ENCODE results near the gene COBL.

COBL gene

DNA sequence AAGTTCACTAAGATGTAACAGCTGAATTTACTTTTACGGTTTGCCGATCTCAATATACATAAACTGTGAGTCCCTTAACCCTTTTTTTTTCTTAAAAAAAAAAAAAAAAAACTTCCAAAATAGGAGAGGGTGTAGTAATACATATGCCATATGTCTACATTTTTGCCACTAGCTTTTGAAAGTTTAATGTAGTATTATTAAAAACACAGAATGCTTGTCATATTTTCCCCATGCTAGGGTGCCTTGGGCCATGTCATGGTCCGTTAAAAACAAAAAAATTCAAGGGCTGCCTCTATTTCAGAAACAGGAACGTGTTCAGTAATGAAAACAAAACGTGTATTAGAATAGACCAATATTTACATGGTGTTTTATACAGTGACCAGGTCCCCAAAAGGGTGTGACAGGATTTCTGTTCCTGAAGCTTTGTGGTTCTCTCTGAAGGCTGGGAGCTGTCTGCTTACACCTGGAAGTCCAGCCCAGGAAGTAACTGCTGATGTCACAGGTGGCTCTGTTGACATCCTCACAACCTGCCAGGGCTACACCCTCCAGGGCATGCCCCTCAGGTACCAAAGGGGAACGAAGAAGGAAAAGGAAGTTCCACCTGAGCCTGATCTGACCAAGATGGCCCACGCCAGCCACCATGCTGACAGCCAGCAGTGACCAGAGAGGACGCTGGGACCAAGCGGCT, 79.0 kb downstream of the COBL start:
- no peak overlapping the region for H3K4me3 ChIP-seq (ENCODE audit: low read length, poor library complexity, severe bottlenecking)
- no peak for TF ChIP-seq CTCF (conservative IDR thresholded peaks at IDR 0.05; ENCODE audit: low read length)
- TF ChIP-seq EZH2phosphoT487 (IDR thresholded peaks at IDR 0.05; ENCODE audit: borderline replicate concordance): no peak
- H3K36me3 ChIP-seq (ENCODE audit: insufficient read depth, low read length): no peaks in the 10 kb centered on the region
- H2AFZ ChIP-seq (ENCODE audit: low read length): no peak overlapping the region
- no peaks in the 10 kb centered on the region for H3F3A ChIP-seq (ENCODE audit: low read depth)
- no peak overlapping the region for H3K4me2 ChIP-seq (ENCODE audit: low read depth, low read length, poor library complexity, severe bottlenecking)
- H3K4me1 ChIP-seq (ENCODE audit: insufficient read depth, low read length, poor library complexity, severe bottlenecking): no peaks in the 10 kb centered on the region
- H3K9ac ChIP-seq (ENCODE audit: low read depth, low read length, poor library complexity, severe bottlenecking): no peak overlapping the region
- H3K27me3 ChIP-seq (ENCODE audit: insufficient read depth, low read length, poor library complexity, severe bottlenecking): no peaks in the 10 kb centered on the region
- no peaks in the 10 kb centered on the region for H3K9me2 ChIP-seq (replicated peaks; ENCODE audit: low read depth, low read length)
- no peaks in the 10 kb centered on the region for H4K20me1 ChIP-seq (ENCODE audit: insufficient read depth, low read length, poor library complexity, severe bottlenecking)
- no peaks in the 10 kb centered on the region for H3K9me3 ChIP-seq (ENCODE audit: insufficient read depth, low read depth, low read length)
- no peaks in the 10 kb centered on the region for H3K79me2 ChIP-seq (ENCODE audit: insufficient read depth, low read length)

DNA sequence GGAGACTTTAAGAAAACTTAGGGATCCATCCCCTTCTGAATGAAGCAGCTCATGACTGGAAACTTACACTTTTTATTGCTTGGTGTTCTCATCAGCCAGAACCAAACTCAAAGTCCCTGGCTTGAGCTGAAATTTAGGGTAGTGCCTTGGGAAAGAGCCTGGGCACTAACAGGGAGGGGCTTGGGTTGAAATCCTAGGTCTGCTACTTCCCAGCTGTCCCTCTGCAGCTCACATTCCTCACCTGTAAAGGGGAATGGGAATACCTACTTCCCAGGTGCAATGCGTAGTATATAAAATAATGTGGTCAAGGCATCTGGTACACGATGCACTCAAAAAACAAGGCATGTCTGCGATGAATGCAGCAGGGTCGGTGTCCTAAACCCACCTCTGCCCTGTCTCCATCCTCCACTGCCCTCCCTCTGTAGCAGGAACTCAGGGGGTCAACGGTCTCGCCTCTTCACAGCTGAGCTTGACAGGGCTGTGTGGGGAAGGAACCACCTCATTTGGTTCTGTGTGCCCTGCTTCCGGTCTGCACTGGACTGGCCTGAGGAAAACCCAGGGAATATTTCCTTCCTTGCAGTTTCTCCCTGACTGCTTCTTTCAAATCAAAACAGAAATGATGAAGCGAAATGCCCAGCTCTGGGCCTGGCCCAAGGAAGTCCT, 80.0 kb downstream of the COBL start:
- Histone ChIP-seq H3K36me3 (ENCODE audit: insufficient read depth, low read length) (no peaks in the 10 kb centered on the region), H3K4me3 (ENCODE audit: low read length, poor library complexity, severe bottlenecking) (no peak overlapping the region), H3F3A (ENCODE audit: low read depth) (no peaks in the 10 kb centered on the region), H3K9me3 (ENCODE audit: insufficient read depth, low read depth, low read length) (no peaks in the 10 kb centered on the region), H3K27me3 (ENCODE audit: insufficient read depth, low read length, poor library complexity, severe bottlenecking) (no peaks in the 10 kb centered on the region), H3K4me1 (ENCODE audit: insufficient read depth, low read length, poor library complexity, severe bottlenecking) (no peaks in the 10 kb centered on the region), H3K9me2 (replicated peaks; ENCODE audit: low read depth, low read length) (no peaks in the 10 kb centered on the region), H3K4me2 (ENCODE audit: low read depth, low read length, poor library complexity, severe bottlenecking) (no peak overlapping the region), H2AFZ (ENCODE audit: low read length) (no peak overlapping the region), H3K79me2 (ENCODE audit: insufficient read depth, low read length) (no peaks in the 10 kb centered on the region), H4K20me1 (ENCODE audit: insufficient read depth, low read length, poor library complexity, severe bottlenecking) (no peaks in the 10 kb centered on the region), H3K9ac (ENCODE audit: low read depth, low read length, poor library complexity, severe bottlenecking) (no peak overlapping the region)
- TF ChIP-seq EZH2phosphoT487 (IDR thresholded peaks at IDR 0.05; ENCODE audit: borderline replicate concordance) (no peak), CTCF (conservative IDR thresholded peaks at IDR 0.05; ENCODE audit: low read length) (no peak)

- Histone ChIP-seq H3K4me1 (ENCODE audit: insufficient read depth, low read length, poor library complexity, severe bottlenecking) (no peaks in the 10 kb centered on the region), H3K79me2 (ENCODE audit: insufficient read depth, low read length) (no peaks in the 10 kb centered on the region), H3K9ac (ENCODE audit: low read depth, low read length, poor library complexity, severe bottlenecking) (no peak overlapping the region), H3K4me3 (ENCODE audit: low read length, poor library complexity, severe bottlenecking) (no peak overlapping the region), H3K9me3 (ENCODE audit: insufficient read depth, low read depth, low read length) (no peaks in the 10 kb centered on the region), H3K9me2 (replicated peaks; ENCODE audit: low read depth, low read length) (no peaks in the 10 kb centered on the region), H3K36me3 (ENCODE audit: insufficient read depth, low read length) (no peaks in the 10 kb centered on the region), H3F3A (ENCODE audit: low read depth) (no peaks in the 10 kb centered on the region), H4K20me1 (ENCODE audit: insufficient read depth, low read length, poor library complexity, severe bottlenecking) (no peaks in the 10 kb centered on the region), H3K4me2 (ENCODE audit: low read depth, low read length, poor library complexity, severe bottlenecking) (no peak overlapping the region), H2AFZ (ENCODE audit: low read length) (no peak overlapping the region), H3K27me3 (ENCODE audit: insufficient read depth, low read length, poor library complexity, severe bottlenecking) (no peaks in the 10 kb centered on the region)
- TF ChIP-seq EZH2phosphoT487 (IDR thresholded peaks at IDR 0.05; ENCODE audit: borderline replicate concordance) (no peak), CTCF (conservative IDR thresholded peaks at IDR 0.05; ENCODE audit: low read length) (no peak)
Observed at GRCh38 chr7:51235593-51236313, 80.9 kb downstream of the COBL start.

Data from Loucy (cell line).